Measurements from ENCODE around the gene AOC1.
"Not testable (repeated sequence)": the region's sequence is repeated elsewhere in the genome, so short reads cannot be mapped to it uniquely, and the experiment has no call there.

The AOC1 gene, protein sequence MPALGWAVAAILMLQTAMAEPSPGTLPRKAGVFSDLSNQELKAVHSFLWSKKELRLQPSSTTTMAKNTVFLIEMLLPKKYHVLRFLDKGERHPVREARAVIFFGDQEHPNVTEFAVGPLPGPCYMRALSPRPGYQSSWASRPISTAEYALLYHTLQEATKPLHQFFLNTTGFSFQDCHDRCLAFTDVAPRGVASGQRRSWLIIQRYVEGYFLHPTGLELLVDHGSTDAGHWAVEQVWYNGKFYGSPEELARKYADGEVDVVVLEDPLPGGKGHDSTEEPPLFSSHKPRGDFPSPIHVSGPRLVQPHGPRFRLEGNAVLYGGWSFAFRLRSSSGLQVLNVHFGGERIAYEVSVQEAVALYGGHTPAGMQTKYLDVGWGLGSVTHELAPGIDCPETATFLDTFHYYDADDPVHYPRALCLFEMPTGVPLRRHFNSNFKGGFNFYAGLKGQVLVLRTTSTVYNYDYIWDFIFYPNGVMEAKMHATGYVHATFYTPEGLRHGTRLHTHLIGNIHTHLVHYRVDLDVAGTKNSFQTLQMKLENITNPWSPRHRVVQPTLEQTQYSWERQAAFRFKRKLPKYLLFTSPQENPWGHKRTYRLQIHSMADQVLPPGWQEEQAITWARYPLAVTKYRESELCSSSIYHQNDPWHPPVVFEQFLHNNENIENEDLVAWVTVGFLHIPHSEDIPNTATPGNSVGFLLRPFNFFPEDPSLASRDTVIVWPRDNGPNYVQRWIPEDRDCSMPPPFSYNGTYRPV

GRCh38 chr7:150852371-150852905, at the start of gene AOC1:
TSS of gene AOC1 (plus strand) at chr7:150852517. CDS start at chr7:150856471, 3,954 bp downstream.
- Histone ChIP-seq H3K27me3 (ENCODE audit: insufficient read depth, insufficient read length) (no peaks in the 10 kb centered on the region), H3K9me3 (ENCODE audit: insufficient read depth, low read length) (no peaks in the 10 kb centered on the region), H3K4me3 (ENCODE audit: insufficient read length, low read depth) (no peak within 1 kb of the TSS), H3K36me3 (ENCODE audit: insufficient read depth, insufficient read length, low read length) (no peaks in the 10 kb centered on the region), H3K4me1 (ENCODE audit: insufficient read depth, insufficient read length) (peaks cover 5% of the 10 kb centered on the region), H3K9ac (ENCODE audit: insufficient read length, low read depth) (peak within 1 kb of the TSS; percentile 26)
- DNase-seq (ENCODE audit: low read depth, low spot score), result no peak
- TF ChIP-seq ZNF274 (IDR thresholded peaks at IDR 0.05; ENCODE audit: low read depth, low read length) (no peak), YY1 (IDR thresholded peaks at IDR 0.05; ENCODE audit: insufficient read depth, insufficient read length) (no peak)

GRCh38 chr7:150803161-150803860, 49.0 kb upstream of the AOC1 start:
- H3K4me3 ChIP-seq (ENCODE audit: insufficient read length, low read depth), result no peak overlapping the region
- peaks cover 9% of the 10 kb centered on the region; the same call in 1 of the 2 replicates for H3K9me3 ChIP-seq (ENCODE audit: insufficient read depth, low read length)
- no peaks in the 10 kb centered on the region for H3K4me1 ChIP-seq (ENCODE audit: insufficient read depth, insufficient read length)
- H3K27me3 ChIP-seq (ENCODE audit: insufficient read depth, insufficient read length), result peaks cover 44% of the 10 kb centered on the region
- H3K9ac ChIP-seq (ENCODE audit: insufficient read length, low read depth), result no peak overlapping the region
- no peak for TF ChIP-seq YY1 (IDR thresholded peaks at IDR 0.05; ENCODE audit: insufficient read depth, insufficient read length)
- no peak for TF ChIP-seq ZNF274 (IDR thresholded peaks at IDR 0.05; ENCODE audit: low read depth, low read length)
- TF ChIP-seq SUZ12 (IDR thresholded peaks at IDR 0.05; ENCODE audit: extremely low read depth, insufficient read depth, insufficient read length), result no peak
- H3K36me3 ChIP-seq (ENCODE audit: insufficient read depth, insufficient read length, low read length), result no peaks in the 10 kb centered on the region
- no peak for DNase-seq (ENCODE audit: low read depth, low spot score)

- Histone ChIP-seq H3K9ac (ENCODE audit: insufficient read length, low read depth) (no peak overlapping the region), H3K27me3 (ENCODE audit: insufficient read depth, insufficient read length) (peaks cover 30% of the 10 kb centered on the region), H3K36me3 (ENCODE audit: insufficient read depth, insufficient read length, low read length) (no peaks in the 10 kb centered on the region), H3K4me3 (ENCODE audit: insufficient read length, low read depth) (no peak overlapping the region), H3K4me1 (ENCODE audit: insufficient read depth, insufficient read length) (no peaks in the 10 kb centered on the region), H3K9me3 (ENCODE audit: insufficient read depth, low read length) (peaks cover 9% of the 10 kb centered on the region; the same call in 1 of the 2 replicates)
- no peak for DNase-seq (ENCODE audit: low read depth, low spot score)
- TF ChIP-seq YY1 (IDR thresholded peaks at IDR 0.05; ENCODE audit: insufficient read depth, insufficient read length) (no peak), SUZ12 (IDR thresholded peaks at IDR 0.05; ENCODE audit: extremely low read depth, insufficient read depth, insufficient read length) (no peak), ZNF274 (IDR thresholded peaks at IDR 0.05; ENCODE audit: low read depth, low read length) (no peak)
Observed at GRCh38 chr7:150804802-150805201, 47.5 kb upstream of the AOC1 start.

DNA sequence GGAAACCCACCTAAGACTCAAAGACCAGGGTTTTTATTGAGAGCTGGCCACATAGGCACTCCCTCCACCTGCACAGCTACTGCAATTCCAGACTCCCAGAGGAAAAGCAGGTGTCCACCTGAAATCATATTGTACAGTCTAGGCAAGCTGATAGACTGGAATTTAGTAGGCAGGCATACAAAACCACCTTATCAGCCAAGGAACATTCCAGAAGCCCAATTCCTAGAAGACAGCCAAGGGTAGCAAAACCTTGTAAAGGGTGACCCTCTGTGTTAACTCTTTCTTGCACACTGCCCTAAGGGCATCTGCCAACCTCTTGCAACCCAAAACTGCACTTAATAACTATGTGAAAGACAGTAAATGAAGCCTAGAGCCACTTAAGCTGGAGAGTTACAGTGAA, 46.5 kb upstream of the AOC1 start:
- Histone ChIP-seq H3K9me3 (ENCODE audit: insufficient read depth, low read length) (peaks cover 9% of the 10 kb centered on the region; the same call in 1 of the 2 replicates), H3K9ac (ENCODE audit: insufficient read length, low read depth) (no peak overlapping the region), H3K4me1 (ENCODE audit: insufficient read depth, insufficient read length) (no peaks in the 10 kb centered on the region), H3K27me3 (ENCODE audit: insufficient read depth, insufficient read length) (peaks cover 20% of the 10 kb centered on the region), H3K4me3 (ENCODE audit: insufficient read length, low read depth) (no peak overlapping the region), H3K36me3 (ENCODE audit: insufficient read depth, insufficient read length, low read length) (no peaks in the 10 kb centered on the region)
- no peak for TF ChIP-seq SUZ12 (IDR thresholded peaks at IDR 0.05; ENCODE audit: extremely low read depth, insufficient read depth, insufficient read length)
- TF ChIP-seq YY1 (IDR thresholded peaks at IDR 0.05; ENCODE audit: insufficient read depth, insufficient read length), result no peak
- no peak for DNase-seq (ENCODE audit: low read depth, low spot score)

DNA sequence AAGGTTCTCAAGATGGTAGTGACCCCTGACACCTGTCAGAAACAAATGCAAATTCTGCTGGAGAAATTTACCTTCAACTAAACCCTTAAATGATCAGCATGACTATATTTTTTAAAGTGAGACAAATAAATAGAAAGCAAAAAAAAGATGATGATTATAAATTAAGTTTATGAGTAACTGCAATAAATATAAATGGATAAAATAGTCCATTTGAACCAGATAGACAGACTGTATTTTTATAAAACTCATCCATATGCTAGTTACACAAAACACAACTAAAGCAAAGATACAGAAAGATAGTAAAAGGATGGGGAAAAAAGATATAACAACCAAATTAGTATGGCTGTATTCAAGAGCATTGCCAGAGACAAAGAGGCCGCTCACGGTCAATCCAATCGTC, 45.9 kb upstream of the AOC1 start:
- Histone ChIP-seq H3K9me3 (ENCODE audit: insufficient read depth, low read length) (peaks cover 9% of the 10 kb centered on the region; the same call in 1 of the 2 replicates), H3K9ac (ENCODE audit: insufficient read length, low read depth) (no peak overlapping the region), H3K27me3 (ENCODE audit: insufficient read depth, insufficient read length) (peaks cover 14% of the 10 kb centered on the region), H3K4me3 (ENCODE audit: insufficient read length, low read depth) (no peak overlapping the region), H3K4me1 (ENCODE audit: insufficient read depth, insufficient read length) (no peaks in the 10 kb centered on the region), H3K36me3 (ENCODE audit: insufficient read depth, insufficient read length, low read length) (no peaks in the 10 kb centered on the region)
- TF ChIP-seq YY1 (IDR thresholded peaks at IDR 0.05; ENCODE audit: insufficient read depth, insufficient read length), result no peak
- TF ChIP-seq ZNF274 (IDR thresholded peaks at IDR 0.05; ENCODE audit: low read depth, low read length), result no peak
- no peak for TF ChIP-seq SUZ12 (IDR thresholded peaks at IDR 0.05; ENCODE audit: extremely low read depth, insufficient read depth, insufficient read length)
- DNase-seq (ENCODE audit: low read depth, low spot score), result no peak

- TF ChIP-seq SUZ12 (IDR thresholded peaks at IDR 0.05; ENCODE audit: extremely low read depth, insufficient read depth, insufficient read length) (no peak), ZNF274 (IDR thresholded peaks at IDR 0.05; ENCODE audit: low read depth, low read length) (no peak), YY1 (IDR thresholded peaks at IDR 0.05; ENCODE audit: insufficient read depth, insufficient read length) (no peak)
- H3K4me1 ChIP-seq (ENCODE audit: insufficient read depth, insufficient read length), result no peaks in the 10 kb centered on the region
- no peak for DNase-seq (ENCODE audit: low read depth, low spot score)
- no peaks in the 10 kb centered on the region for H3K36me3 ChIP-seq (ENCODE audit: insufficient read depth, insufficient read length, low read length)
- peaks cover 10% of the 10 kb centered on the region for H3K27me3 ChIP-seq (ENCODE audit: insufficient read depth, insufficient read length)
- peaks cover 9% of the 10 kb centered on the region; the same call in 1 of the 2 replicates for H3K9me3 ChIP-seq (ENCODE audit: insufficient read depth, low read length)
- no peak overlapping the region for H3K9ac ChIP-seq (ENCODE audit: insufficient read length, low read depth)
- no peak overlapping the region for H3K4me3 ChIP-seq (ENCODE audit: insufficient read length, low read depth)
Observed at GRCh38 chr7:150806863-150807262, 45.5 kb upstream of the AOC1 start.

DNA sequence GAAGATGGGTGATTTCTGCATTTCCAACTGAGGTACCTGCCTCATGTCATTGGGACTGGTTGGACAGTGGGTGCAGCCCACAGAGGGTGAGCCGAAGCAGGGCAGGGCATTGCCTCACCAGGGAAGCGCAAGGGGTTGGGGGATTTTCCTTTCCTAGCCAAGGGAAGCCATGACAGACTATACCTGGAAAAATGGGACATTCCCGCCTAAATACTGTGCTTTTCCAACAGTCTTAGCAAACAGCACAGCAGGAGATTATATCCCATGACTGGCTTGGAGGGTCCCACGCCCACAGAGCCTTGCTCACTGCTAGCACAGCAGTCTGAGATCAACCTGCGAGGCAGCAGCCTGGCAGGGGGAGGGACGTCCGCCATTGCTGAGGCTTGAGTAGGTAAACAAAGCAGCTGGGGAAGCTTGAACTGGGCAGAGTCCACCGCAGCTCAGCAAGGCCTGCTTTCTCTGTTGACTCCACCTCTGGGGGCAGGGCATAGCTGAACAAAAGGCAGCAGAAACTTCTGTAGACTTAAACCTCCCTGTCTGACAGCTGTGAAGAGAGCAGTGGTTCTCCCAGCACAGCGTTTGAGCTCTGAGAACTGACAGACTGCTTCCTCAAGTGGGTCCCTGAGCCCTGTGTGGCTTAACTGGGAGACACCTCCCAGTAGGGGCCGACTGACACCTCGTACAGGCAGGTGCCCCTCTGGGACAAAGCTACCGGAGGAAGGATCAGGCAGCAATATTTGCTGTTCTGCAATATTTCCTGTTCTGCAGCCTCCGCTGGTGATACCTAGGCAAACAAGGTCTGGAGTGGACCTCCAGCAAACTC, 44.5 kb upstream of the AOC1 start:
- not testable (repeated sequence) for H3K36me3 ChIP-seq (ENCODE audit: insufficient read depth, insufficient read length, low read length); H3K9me3 ChIP-seq (ENCODE audit: insufficient read depth, low read length); H3K4me3 ChIP-seq (ENCODE audit: insufficient read length, low read depth); H3K4me1 ChIP-seq (ENCODE audit: insufficient read depth, insufficient read length); DNase-seq (ENCODE audit: low read depth, low spot score); H3K9ac ChIP-seq (ENCODE audit: insufficient read length, low read depth); H3K27me3 ChIP-seq (ENCODE audit: insufficient read depth, insufficient read length)

All from NT2/D1 (cell line).